ENCODE data around the gene EPSTI1.

Gene EPSTI1

GRCh38 chr13:42894765-42895243, 97.2 kb downstream of the EPSTI1 start:
- no peak for DNase-seq (ENCODE audit: low read depth, low spot score)
- Histone ChIP-seq H3K4me1 (ENCODE audit: insufficient read depth, insufficient read length) (no peaks in the 10 kb centered on the region), H3K9ac (ENCODE audit: insufficient read length, low read depth) (no peak overlapping the region), H3K9me3 (ENCODE audit: insufficient read depth, low read length) (no peaks in the 10 kb centered on the region), H3K36me3 (ENCODE audit: insufficient read depth, insufficient read length, low read length) (no peaks in the 10 kb centered on the region), H3K27me3 (ENCODE audit: insufficient read depth, insufficient read length) (no peaks in the 10 kb centered on the region), H3K4me3 (ENCODE audit: insufficient read length, low read depth) (no peak overlapping the region)
- TF ChIP-seq YY1 (IDR thresholded peaks at IDR 0.05; ENCODE audit: insufficient read depth, insufficient read length) (no peak), ZNF274 (IDR thresholded peaks at IDR 0.05; ENCODE audit: low read depth, low read length) (no peak), SUZ12 (IDR thresholded peaks at IDR 0.05; ENCODE audit: extremely low read depth, insufficient read depth, insufficient read length) (no peak)

GRCh38 chr13:42893214-42893671, 98.8 kb downstream of the EPSTI1 start:
- Histone ChIP-seq H3K4me1 (ENCODE audit: insufficient read depth, insufficient read length) (no peaks in the 10 kb centered on the region), H3K27me3 (ENCODE audit: insufficient read depth, insufficient read length) (no peaks in the 10 kb centered on the region), H3K9me3 (ENCODE audit: insufficient read depth, low read length) (no peaks in the 10 kb centered on the region), H3K9ac (ENCODE audit: insufficient read length, low read depth) (no peak overlapping the region), H3K36me3 (ENCODE audit: insufficient read depth, insufficient read length, low read length) (no peaks in the 10 kb centered on the region), H3K4me3 (ENCODE audit: insufficient read length, low read depth) (no peak overlapping the region)
- no peak for DNase-seq (ENCODE audit: low read depth, low spot score)
- TF ChIP-seq ZNF274 (IDR thresholded peaks at IDR 0.05; ENCODE audit: low read depth, low read length) (no peak), YY1 (IDR thresholded peaks at IDR 0.05; ENCODE audit: insufficient read depth, insufficient read length) (no peak), SUZ12 (IDR thresholded peaks at IDR 0.05; ENCODE audit: extremely low read depth, insufficient read depth, insufficient read length) (no peak)

- DNase-seq (ENCODE audit: low read depth, low spot score), result no peak
- Histone ChIP-seq H3K4me3 (ENCODE audit: insufficient read length, low read depth) (no peak overlapping the region), H3K27me3 (ENCODE audit: insufficient read depth, insufficient read length) (no peaks in the 10 kb centered on the region), H3K9me3 (ENCODE audit: insufficient read depth, low read length) (no peaks in the 10 kb centered on the region), H3K36me3 (ENCODE audit: insufficient read depth, insufficient read length, low read length) (no peaks in the 10 kb centered on the region), H3K9ac (ENCODE audit: insufficient read length, low read depth) (no peak overlapping the region), H3K4me1 (ENCODE audit: insufficient read depth, insufficient read length) (no peaks in the 10 kb centered on the region)
- TF ChIP-seq YY1 (IDR thresholded peaks at IDR 0.05; ENCODE audit: insufficient read depth, insufficient read length) (no peak), ZNF274 (IDR thresholded peaks at IDR 0.05; ENCODE audit: low read depth, low read length) (no peak), SUZ12 (IDR thresholded peaks at IDR 0.05; ENCODE audit: extremely low read depth, insufficient read depth, insufficient read length) (no peak)
These were observed 99.3 kb downstream of the EPSTI1 start for GRCh38 chr13:42892760-42893159.

GRCh38 chr13:42891591-42891990, 100.5 kb downstream of the EPSTI1 start:
- Histone ChIP-seq H3K4me1 (ENCODE audit: insufficient read depth, insufficient read length) (no peaks in the 10 kb centered on the region), H3K9ac (ENCODE audit: insufficient read length, low read depth) (no peak overlapping the region), H3K9me3 (ENCODE audit: insufficient read depth, low read length) (no peaks in the 10 kb centered on the region), H3K4me3 (ENCODE audit: insufficient read length, low read depth) (no peak overlapping the region), H3K36me3 (ENCODE audit: insufficient read depth, insufficient read length, low read length) (no peaks in the 10 kb centered on the region), H3K27me3 (ENCODE audit: insufficient read depth, insufficient read length) (no peaks in the 10 kb centered on the region)
- no peak for DNase-seq (ENCODE audit: low read depth, low spot score)
- TF ChIP-seq ZNF274 (IDR thresholded peaks at IDR 0.05; ENCODE audit: low read depth, low read length), result no peak
- no peak for TF ChIP-seq YY1 (IDR thresholded peaks at IDR 0.05; ENCODE audit: insufficient read depth, insufficient read length)
- no peak for TF ChIP-seq SUZ12 (IDR thresholded peaks at IDR 0.05; ENCODE audit: extremely low read depth, insufficient read depth, insufficient read length)

GRCh38 chr13:42885325-42885724, 106.7 kb downstream of the EPSTI1 start:
- TF ChIP-seq YY1 (IDR thresholded peaks at IDR 0.05; ENCODE audit: insufficient read depth, insufficient read length) (no peak), ZNF274 (IDR thresholded peaks at IDR 0.05; ENCODE audit: low read depth, low read length) (no peak), SUZ12 (IDR thresholded peaks at IDR 0.05; ENCODE audit: extremely low read depth, insufficient read depth, insufficient read length) (no peak)

GRCh38 chr13:42883771-42884467, 108.1 kb downstream of the EPSTI1 start:
- Histone ChIP-seq H3K27me3 (ENCODE audit: insufficient read depth, insufficient read length) (no peaks in the 10 kb centered on the region), H3K4me1 (ENCODE audit: insufficient read depth, insufficient read length) (no peaks in the 10 kb centered on the region), H3K9me3 (ENCODE audit: insufficient read depth, low read length) (no peaks in the 10 kb centered on the region), H3K4me3 (ENCODE audit: insufficient read length, low read depth) (no peak overlapping the region), H3K9ac (ENCODE audit: insufficient read length, low read depth) (no peak overlapping the region), H3K36me3 (ENCODE audit: insufficient read depth, insufficient read length, low read length) (no peaks in the 10 kb centered on the region)
- DNase-seq (ENCODE audit: low read depth, low spot score), result no peak
- TF ChIP-seq YY1 (IDR thresholded peaks at IDR 0.05; ENCODE audit: insufficient read depth, insufficient read length) (no peak), SUZ12 (IDR thresholded peaks at IDR 0.05; ENCODE audit: extremely low read depth, insufficient read depth, insufficient read length) (no peak), ZNF274 (IDR thresholded peaks at IDR 0.05; ENCODE audit: low read depth, low read length) (no peak)

More at GRCh38 chr13:42885325-42885724, 106.7 kb downstream of the EPSTI1 start:
- Histone ChIP-seq H3K4me3 (ENCODE audit: insufficient read length, low read depth) (no peak overlapping the region), H3K4me1 (ENCODE audit: insufficient read depth, insufficient read length) (no peaks in the 10 kb centered on the region), H3K9ac (ENCODE audit: insufficient read length, low read depth) (no peak overlapping the region), H3K36me3 (ENCODE audit: insufficient read depth, insufficient read length, low read length) (no peaks in the 10 kb centered on the region), H3K27me3 (ENCODE audit: insufficient read depth, insufficient read length) (no peaks in the 10 kb centered on the region), H3K9me3 (ENCODE audit: insufficient read depth, low read length) (no peaks in the 10 kb centered on the region)
- DNase-seq (ENCODE audit: low read depth, low spot score), result no peak

- Histone ChIP-seq H3K27me3 (ENCODE audit: insufficient read depth, insufficient read length) (no peaks in the 10 kb centered on the region), H3K9me3 (ENCODE audit: insufficient read depth, low read length) (no peaks in the 10 kb centered on the region), H3K4me1 (ENCODE audit: insufficient read depth, insufficient read length) (no peaks in the 10 kb centered on the region), H3K9ac (ENCODE audit: insufficient read length, low read depth) (no peak overlapping the region), H3K36me3 (ENCODE audit: insufficient read depth, insufficient read length, low read length) (no peaks in the 10 kb centered on the region), H3K4me3 (ENCODE audit: insufficient read length, low read depth) (no peak overlapping the region)
- TF ChIP-seq SUZ12 (IDR thresholded peaks at IDR 0.05; ENCODE audit: extremely low read depth, insufficient read depth, insufficient read length), result no peak
- TF ChIP-seq ZNF274 (IDR thresholded peaks at IDR 0.05; ENCODE audit: low read depth, low read length), result no peak
- TF ChIP-seq YY1 (IDR thresholded peaks at IDR 0.05; ENCODE audit: insufficient read depth, insufficient read length), result no peak
- no peak for DNase-seq (ENCODE audit: low read depth, low spot score)
These were observed 108.9 kb downstream of the EPSTI1 start for GRCh38 chr13:42883142-42883541.

All from NT2/D1 (cell line).